Activated T-cell treated with anti-CD3 and anti-CD28 coated beads for 24 hours (primary cell): Measurements from ENCODE around the gene STX17.
"Not testable (repeated sequence)": the region's sequence is repeated elsewhere in the genome, so short reads cannot be mapped to it uniquely, and the experiment has no call there.

Source experiments
- DNase-seq: peaks from one replicate; pipeline ENCODE4 v3.0.0-alpha.2; 2020; ENCODE audit warnings: low read depth

The STX17 gene

DNA sequence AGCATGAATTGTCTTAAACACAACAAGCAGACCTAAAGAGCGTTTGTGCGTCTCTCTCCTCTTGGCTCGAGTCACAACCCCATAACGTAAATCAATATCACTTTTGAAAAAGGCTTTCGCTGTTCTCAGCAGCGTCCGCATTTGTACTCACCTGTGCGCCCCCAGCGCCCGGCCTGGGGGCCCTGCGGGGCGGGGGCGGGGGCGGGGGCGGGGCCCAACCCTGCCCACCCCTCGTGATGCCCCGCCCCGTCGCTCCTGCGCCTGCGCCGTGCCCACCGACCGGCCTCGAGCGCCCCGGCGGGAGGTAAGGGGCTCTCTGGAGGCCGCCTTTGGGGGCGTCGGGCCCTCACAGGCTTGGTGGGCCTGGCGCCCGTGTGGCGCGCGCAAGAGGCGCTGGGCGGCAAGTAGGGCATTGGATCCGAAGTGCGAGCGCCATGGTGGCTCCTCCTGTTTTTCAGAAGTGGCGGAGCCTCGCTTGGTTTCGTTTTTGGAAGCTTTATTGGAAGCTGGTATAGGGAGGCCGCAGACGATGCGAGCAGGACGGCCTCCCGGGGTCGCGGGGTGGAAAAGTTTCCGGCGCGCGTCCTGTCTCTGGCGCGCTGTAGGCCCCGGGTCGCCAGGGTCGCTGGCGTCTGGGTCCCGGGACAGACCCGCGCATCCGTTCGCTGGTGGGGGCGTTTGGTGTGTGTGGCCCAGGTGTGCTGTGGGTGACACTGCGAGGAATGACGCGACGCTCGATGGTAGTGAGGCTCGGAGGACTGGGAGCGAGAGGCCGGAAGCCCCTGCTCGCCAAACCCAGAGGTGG lies at the start of gene STX17:
Gene STX17 (plus strand): TSS at position 252 of the 805 bp plus-strand sequence. CDS start 8,586 bp downstream, outside the sequence.
- peak; percentile 70 for DNase-seq

GRCh38 chr9:99857576-99857975 lies 48.9 kb upstream of the STX17 start:
- not testable (repeated sequence) for DNase-seq

DNA sequence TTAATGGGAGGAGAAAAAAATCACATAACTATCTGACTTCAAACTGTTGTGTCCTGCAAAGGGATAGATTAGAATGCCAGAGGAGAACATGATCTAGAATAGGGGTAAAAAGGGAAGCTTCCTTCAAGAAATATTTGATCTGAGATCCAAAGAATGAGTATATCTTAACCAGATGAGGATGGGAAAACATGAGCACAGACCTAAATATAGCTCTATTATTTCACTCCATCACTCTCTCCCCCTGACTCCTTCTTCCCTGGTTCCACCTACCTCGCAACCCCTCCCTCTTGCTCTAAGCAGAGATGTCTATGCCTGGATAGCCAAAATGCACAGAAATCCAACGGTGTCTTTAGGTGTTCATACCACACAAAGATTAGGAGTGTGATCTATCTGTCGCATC lies 48.4 kb upstream of the STX17 start:
- DNase-seq: no peak

GRCh38 chr9:99859243-99859980 lies 47.0 kb upstream of the STX17 start:
- no peak for DNase-seq

- DNase-seq: no peak
Measured at GRCh38 chr9:99860266-99860665, 46.2 kb upstream of the STX17 start.

GRCh38 chr9:99863955-99864354 lies 42.5 kb upstream of the STX17 start:
- DNase-seq: no peak

GRCh38 chr9:99866398-99866797 lies 40.1 kb upstream of the STX17 start:
- DNase-seq: no peak

- no peak for DNase-seq
Measured at GRCh38 chr9:99867536-99867935, 38.9 kb upstream of the STX17 start.

DNA sequence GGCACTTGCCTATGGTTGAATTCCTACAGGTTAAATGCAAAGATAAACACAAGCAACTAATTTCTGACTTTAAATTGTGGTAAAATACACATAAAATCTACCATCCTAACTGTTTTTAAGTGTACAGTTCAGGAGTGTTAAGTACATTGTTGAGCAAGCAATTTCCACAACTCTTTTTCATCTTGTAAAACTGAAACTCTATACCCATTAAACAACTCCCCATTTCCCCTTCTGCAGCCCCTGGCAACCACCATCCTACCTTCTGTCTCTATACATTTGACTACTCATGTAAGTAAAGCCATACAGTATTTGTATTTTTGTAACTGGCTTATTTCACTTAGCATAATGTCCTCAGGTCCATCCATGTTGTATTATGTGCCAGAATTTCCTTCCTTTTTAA lies 38.5 kb upstream of the STX17 start:
- DNase-seq: no peak

- DNase-seq: no peak
Measured at GRCh38 chr9:99868845-99869244, 37.6 kb upstream of the STX17 start.

GRCh38 chr9:99870126-99870525 lies 36.3 kb upstream of the STX17 start:
- no peak for DNase-seq

DNA sequence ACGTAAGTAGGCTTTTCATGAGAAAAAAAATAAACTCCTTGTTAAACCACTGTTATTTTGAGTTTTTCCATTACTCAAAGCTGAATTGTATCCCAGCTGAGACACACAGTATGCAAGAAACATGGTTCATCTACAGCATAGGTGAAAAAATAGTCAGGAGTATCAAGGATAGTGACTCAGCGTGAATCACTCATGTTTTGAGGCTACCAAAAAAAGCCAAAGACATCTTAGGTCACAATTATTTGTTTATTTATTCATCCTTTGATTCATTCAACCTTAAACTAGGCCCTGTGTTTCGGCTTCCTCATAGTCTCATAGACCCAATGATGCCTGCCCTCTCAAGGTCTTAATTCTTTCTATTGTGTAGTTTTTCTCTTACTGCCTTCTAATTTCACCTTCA lies 32.9 kb upstream of the STX17 start:
- DNase-seq: no peak

DNA sequence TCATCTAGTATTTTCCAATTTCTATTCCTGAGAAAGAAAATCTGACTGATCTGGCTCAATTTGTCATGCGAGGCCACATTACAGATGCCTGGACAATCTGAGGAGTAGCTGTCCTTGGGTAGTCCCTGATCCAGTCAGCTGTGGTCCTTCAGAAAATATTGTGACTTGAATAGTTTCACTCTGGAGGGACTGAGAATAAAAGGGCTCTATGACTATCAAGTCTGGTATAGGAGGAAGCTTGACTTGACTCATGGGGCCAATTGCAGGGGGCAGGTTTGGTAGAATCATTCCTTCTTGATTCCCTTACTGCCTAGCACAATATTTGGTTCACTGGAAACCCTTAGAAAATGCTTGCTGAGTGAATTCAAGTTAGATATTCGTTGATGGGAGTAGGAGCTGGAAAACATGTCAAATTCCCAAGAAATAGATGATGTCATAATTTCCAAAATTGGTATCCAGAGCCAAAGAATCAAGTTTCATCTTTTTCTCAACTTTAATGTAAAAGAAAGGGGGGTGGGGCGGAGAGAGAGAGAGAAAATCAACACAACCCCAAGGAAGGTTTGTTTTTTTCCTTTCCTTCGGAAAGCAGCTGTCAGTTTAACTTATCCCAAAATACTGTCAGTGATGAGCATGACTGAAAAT lies 32.4 kb upstream of the STX17 start:
- no peak for DNase-seq

GRCh38 chr9:99876190-99876589 lies 30.3 kb upstream of the STX17 start:
- DNase-seq: no peak

DNA sequence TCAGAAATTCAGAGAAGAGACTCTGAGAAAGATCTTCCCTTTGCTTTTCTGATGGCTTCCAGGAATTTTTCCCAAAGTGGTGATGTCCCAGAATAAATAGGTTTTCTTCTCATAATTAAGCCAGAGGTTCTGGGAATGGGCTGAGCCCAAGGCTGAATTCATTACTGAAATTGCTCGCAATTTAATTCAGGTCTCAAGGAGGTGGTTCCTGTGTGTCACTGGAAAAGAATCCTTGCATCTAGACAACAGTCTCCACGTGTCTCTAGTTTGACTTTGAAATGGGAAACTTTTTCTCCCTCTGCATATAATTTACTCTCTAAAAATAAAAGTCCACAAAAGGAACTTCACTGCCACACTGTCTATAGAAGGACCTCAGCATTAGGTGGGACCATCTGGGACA lies 27.8 kb upstream of the STX17 start:
- no peak for DNase-seq

- no peak for DNase-seq
Measured at GRCh38 chr9:99881769-99882168, 24.7 kb upstream of the STX17 start.

DNA sequence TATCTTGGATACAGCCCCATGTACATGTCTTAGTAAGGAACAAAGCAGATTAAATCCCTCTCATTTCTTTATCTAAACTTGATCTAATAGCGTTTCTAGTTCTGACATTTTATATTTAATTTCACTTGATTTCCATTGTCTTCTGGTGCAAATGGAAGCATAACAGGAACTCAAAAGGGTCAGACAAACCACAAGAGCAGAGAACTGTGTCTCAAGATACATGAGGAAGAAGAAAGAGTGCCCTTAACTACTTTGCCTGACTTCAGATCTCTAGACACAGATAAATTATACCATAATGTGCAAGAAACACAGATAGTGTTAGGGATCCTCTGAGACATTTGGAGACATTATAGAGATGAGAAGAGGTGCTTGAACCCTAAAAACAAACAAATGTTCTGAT lies 20.7 kb upstream of the STX17 start:
- no peak for DNase-seq

GRCh38 chr9:99889120-99889519 lies 17.3 kb upstream of the STX17 start:
- no peak for DNase-seq

DNA sequence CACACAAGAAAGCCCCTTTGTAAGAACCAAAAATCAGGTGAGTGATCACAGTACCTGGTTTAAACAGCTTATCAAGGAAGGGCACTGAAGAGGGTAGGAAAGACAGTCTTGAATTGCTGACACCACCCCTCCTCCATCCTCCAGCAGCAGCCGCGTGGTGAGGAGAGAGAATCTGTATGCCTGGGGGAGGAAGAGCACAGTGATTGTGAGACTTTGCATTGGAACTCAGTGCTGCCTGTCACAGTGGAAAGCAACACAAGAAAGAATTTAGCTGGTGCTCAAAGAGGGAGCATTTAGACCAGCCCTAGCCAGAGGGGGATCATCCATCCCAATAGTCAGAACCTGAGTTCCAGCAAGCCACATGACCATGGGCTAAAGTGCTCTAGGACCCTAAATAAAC lies 11.6 kb upstream of the STX17 start:
- no peak for DNase-seq

DNA sequence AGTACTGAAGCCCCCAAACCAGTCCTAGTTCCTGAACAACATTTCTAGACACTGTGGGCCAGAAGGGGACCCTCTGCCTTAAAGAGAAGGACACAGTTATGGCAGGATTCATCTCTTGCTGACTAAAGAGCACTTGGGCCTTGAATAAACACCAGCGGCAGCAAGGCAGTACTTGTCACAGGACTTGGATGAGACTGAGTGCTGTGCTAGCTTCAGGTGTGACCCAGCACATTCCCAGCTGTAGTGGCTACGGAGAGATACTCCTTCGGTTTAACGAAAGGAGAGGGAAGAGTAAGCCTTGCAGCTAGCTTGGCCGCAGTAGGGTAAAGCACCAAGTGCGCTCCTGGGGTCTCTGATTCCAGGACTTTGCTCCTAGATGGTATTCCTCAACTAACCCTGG lies 10.9 kb upstream of the STX17 start:
- DNase-seq: no peak

DNA sequence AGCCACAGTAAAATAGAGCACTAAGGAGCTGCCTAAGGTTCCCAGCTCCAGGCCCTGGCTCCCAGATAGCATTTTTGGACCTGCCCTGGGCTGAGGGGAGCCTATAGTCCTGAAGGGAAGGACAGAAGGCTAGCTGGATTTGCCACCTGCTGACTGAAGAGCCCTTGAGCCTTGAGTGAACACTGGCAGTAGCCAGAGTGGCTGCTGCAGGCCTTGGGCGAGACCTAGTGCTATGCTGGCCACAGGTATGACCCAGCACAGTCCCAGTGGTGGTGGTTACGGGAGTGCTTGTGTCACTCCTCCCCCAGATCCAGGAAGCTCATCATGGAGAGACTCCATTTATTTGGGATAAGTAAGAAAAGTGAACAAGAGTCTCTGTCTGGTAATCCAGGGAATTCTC lies 10.3 kb upstream of the STX17 start:
- no peak for DNase-seq

DNA sequence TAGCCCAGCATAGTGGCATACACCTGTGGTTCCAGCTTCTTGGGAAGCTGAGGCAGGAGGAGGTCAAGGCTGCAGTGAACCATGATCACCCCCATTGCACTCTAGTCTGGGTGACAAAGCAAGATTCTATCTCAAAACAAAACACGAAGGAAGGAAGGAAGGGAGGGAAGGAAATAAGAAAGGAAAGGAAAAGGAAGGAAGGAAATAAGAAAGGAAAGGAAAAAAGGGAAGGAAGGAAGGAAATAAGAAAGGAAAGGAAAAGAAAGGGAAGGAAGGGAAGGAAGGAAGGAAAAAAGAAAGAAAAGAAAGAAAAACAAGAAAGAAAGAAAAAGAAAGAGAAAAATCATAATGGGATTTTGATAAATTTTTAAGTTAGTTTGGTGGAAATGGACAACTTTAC lies 3.1 kb upstream of the STX17 start:
- DNase-seq: no peak

GRCh38 chr9:99905833-99906402 lies 536 bp upstream of the STX17 start:
- DNase-seq: no peak
